T-helper 1 cell treated with Interleukin-12 subunit alpha and Interleukin-12 subunit beta and Interleukin-4 antibody, amounts not matched to agents 30 ng/mL and 1 ng/mL, for 36 hours (primary cell): ENCODE data around the gene OPCML. TPM values are rescaled to one million over a fixed set of nuclear protein-coding genes. Genes with fewer than 3 reads are reported as not detected.

Experiments used
- intact Hi-C: fragments of 100-400 bp; cut with micrococcal nuclease; formaldehyde crosslinking; loops from one replicate; pipeline ENCODE4 v1.15.1; 2024
- total RNA-seq: library from RNA; stranded (reverse); gene quantifications from 2 replicates; pipeline ENCODE4 v1.2.3, GENCODE V29; 2022

The OPCML gene
- total RNA-seq, 1 donor from 2014 or later = 0.02 TPM

DNA sequence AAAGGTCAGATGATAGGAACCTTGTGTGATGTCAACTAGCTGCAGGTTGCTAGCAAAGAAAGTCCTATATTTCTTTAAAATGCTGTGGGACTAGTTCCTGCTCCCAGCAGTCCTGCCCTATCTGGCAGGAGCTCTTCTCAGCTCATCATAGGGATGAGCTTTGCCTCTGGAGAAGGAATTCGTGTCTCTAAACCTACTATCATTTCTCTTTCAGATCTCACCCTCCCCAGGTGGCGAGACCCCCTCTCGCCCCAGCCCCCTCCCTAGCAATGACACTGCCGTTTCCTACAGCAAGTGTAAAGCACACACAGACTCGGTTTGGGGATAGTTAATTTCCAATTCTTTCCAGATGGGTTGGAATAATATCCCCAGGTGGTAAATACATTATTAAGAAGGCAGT, 533.3 kb downstream of the OPCML start:
- intact Hi-C loops = no loop called here

DNA sequence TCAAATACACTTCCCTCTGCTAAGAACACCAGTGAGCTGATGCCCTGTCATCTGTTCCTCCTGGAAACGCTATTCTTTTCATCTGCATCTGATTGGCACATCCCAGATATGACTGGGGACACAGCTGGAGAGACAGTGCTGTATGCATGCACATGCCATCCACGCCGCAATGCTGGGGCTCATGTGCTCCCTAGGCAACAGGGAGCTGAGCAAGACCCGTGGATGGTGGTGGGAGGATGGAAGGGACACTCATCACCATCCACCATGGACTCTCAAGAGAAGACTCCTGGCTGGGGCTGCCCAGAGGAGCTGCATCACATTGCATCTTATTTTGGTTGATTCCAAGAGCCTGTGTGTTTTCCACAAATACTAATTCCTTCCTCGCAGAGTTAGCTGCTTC, 534.9 kb downstream of the OPCML start:
- intact Hi-C loops = no loop called here

GRCh38 chr11:132994966-132995365, 537.3 kb downstream of the OPCML start:
- intact Hi-C loops = no loop called here

GRCh38 chr11:132993991-132994502, 538.3 kb downstream of the OPCML start:
- intact Hi-C loops = no loop called here

- intact Hi-C loops = no loop called here
Observed at GRCh38 chr11:132992838-132993631, 539.3 kb downstream of the OPCML start.

DNA sequence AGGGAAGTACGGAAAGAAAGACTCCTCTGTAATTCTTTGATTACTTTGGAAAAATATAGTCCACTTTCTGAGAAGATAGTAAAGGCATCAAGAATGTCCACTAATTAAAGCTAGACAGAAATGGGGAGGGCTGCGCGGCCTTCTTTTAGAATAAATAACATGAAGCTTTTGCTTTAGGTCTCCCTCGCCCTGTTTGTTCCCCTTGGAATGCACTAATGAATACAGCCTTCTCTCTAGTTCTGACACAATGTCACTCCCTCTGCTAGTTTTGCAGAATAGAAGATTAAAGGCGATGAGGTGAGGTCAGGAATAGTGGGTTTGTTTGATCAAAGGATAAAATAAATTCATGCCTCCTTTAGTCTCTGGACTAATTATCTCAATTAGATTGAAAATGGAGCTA, 543.9 kb downstream of the OPCML start:
- intact Hi-C loops = no loop called here

- intact Hi-C loops = no loop called here
Observed at GRCh38 chr11:132987936-132988335, 544.4 kb downstream of the OPCML start.

DNA sequence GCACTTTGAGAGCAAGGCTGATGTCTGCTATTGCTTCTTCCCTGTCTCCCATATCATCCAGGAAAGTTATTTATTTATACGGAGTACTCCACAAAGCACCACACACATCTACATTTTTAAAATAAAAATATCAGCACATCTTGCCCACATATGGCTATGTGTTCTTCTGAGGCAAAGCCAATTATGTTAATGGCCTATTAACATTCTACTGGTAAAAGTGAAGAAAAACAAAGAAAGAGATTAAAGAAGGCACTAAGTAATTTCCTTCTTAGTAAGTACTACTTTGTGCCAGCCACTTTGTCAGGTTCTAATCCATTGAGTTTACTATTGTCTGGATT, 548.7 kb downstream of the OPCML start:
- intact Hi-C loops = no loop called here

- intact Hi-C loops = no loop called here
Observed at GRCh38 chr11:132982772-132983640, 549.3 kb downstream of the OPCML start.

DNA sequence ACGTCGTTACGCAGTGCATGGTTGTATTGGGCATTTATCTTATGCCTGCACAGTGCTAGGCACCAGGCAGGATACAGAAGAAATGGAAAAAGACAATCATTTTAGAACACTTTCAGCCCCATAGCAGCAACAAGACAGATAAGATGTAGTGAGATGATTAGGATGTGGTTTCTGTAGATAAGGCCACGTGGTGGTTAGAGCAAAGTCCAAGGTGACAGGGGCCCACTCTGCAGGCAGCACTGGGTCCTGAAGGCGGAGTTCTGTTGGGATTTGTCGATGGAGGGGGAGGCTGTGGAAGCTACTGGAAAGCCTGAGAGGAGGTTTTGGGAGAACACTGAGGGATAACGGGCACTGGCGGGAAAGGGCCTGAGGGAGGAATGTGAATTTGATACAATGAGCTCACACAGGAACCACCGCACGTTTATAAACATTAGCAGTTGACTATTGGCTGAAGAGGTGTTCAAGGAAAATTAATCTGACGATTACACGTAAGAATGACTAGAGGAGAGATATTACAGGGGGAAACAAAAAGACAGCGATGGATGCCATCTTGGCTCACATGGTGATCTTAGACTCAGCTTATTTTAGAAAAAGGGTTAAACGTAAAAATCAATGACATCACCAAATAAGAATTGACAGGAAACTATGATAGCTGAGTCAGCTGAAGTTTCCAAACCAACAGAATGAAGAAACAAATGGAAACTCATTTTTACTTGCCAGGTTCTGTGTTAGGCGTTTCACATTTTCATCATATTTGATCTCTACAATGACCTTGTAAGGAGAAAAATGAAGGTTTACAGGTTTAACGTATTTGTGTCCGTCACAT, 551.0 kb downstream of the OPCML start:
- intact Hi-C loops = no loop called here

DNA sequence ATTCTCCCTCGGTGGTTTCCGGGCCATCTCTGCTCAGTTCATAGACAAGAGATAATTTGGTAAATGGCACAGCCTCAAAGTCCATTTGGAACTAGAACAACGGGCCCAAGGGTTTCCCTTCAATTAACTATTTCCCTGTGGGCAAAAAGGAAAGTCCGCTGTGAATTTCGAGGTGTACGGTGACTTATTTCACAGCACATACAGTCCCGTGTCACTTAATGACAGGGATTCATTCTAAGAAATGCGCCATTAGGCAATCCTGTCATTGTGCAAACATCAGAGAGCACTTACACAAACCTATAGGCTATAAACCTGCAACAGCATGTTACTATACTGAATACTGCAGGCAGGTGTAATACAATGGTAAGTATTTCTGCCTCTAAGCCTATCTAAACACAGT, 551.6 kb downstream of the OPCML start:
- intact Hi-C loops = no loop called here

- intact Hi-C loops = no loop called here
Observed at GRCh38 chr11:132977746-132978145, 554.6 kb downstream of the OPCML start.

- intact Hi-C loops = no loop called here
Observed at GRCh38 chr11:132977241-132977640, 555.1 kb downstream of the OPCML start.

- intact Hi-C loops = no loop called here
Observed at GRCh38 chr11:132976115-132976514, 556.2 kb downstream of the OPCML start.

GRCh38 chr11:132973686-132974085, 558.6 kb downstream of the OPCML start:
- intact Hi-C loops = no loop called here

DNA sequence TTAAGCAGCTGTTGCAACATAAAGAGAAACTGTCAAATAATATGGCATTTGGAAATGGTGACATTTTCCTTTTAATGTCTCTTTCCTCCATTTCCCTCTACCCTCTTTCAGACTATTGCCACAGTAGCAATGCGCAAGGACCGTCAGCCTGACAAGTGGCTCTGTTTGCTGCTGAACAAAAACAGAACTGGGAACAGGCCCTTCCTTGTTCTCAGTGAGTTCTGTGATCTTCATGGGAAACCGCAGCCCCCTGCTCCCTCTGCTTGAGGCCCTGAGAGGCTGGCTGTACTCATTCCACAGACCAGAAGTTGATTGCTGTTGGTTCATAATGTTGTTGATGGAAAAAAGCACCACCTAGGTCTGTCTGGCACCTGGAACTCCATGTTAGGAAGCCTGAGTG, 559.7 kb downstream of the OPCML start:
- intact Hi-C loops = no loop called here

DNA sequence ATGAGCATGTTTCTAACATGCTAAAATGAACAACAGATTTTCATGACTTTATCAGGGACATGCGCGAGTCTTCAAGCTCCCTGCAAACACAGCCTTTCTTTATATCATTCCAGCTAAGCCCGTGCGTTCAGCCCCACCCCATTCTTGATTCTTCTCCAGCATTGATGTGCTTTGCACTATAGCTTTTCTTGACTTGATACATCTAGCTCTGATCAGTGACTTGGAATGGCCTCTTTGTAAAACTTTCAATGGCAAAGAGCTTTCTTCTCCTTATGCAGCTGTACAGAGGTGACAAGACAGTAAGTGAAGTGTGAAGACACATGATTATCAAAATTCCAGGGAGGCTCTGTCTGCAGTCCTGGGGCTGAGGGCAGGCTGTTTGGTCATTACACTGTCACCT, 561.0 kb downstream of the OPCML start:
- intact Hi-C loops = no loop called here

- intact Hi-C loops = no loop called here
Observed at GRCh38 chr11:132969892-132970291, 562.4 kb downstream of the OPCML start.

GRCh38 chr11:132962041-132962440, 570.3 kb downstream of the OPCML start:
- intact Hi-C loops = no loop called here

GRCh38 chr11:132961453-132961852, 570.8 kb downstream of the OPCML start:
- intact Hi-C loops = no loop called here

DNA sequence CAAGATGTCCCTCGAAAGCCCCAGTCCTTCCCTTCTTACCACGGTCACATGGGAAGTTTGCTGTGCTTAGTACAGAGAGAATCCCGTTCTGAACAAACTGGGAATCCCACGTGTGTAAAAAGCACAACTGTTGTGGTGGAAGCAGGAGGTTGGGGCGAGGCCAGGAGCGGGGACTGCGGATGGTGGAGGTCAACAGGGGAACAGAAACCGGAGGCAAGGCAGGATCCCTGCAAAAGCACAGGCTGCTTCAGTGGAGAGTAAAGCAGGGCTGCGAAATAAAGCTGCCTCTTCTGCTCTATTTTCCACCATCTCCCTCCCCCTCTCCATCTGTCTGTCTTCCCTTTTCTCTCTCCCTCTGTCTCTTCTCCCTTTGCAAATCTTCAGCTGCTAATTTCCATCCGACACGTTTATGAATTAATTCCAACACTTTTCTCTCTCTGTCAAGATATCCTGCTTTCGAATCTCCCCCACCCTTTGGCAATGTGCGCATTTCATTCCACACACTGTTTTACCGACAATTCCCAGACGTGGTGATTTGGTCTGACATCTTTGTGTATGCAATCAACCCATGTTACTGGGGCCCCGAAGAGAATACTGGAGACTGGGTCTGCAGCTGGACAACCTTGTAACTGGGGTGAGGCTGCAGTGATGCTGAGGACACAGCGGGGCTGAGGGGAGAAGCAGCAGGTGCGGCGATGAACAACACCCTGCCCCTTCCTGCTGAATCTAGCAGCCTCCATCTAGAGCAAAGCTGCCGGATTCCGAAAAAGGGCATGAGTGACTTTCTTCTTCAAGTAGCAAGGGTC, 571.8 kb downstream of the OPCML start:
- intact Hi-C loops = no loop called here
